Fibroblast of mammary gland (primary cell): ENCODE results near the gene CHSY3.

Source experiments
- DNase-seq: peaks from one replicate; pipeline ENCODE4 v3.0.0-alpha.2; 2010; ENCODE audit warnings: low read depth
- H3K4me3 ChIP-seq: 2 replicates; pipeline ENCODE4 v1.5.1; 2011; ENCODE audit warnings: low read depth, mild to moderate bottlenecking, low read length, moderate library complexity; ENCODE audit not compliant: control insufficient read depth
- CTCF ChIP-seq: conservative IDR thresholded peaks from 2 replicates; pipeline ENCODE4 v1.5.1; 2011; ENCODE audit warnings: low read depth, low read length, inconsistent platforms; ENCODE audit not compliant: control insufficient read depth, insufficient read depth

CHSY3 gene

GRCh38 chr5:129943936-129944335 lies 39.7 kb downstream of the CHSY3 start:
- no peak overlapping the region for H3K4me3 ChIP-seq
- TF ChIP-seq CTCF = no peak
- no peak for DNase-seq

GRCh38 chr5:129945028-129945427 lies 40.8 kb downstream of the CHSY3 start:
- peak; percentile 89 for DNase-seq
- no peak for TF ChIP-seq CTCF
- H3K4me3 ChIP-seq = no peak overlapping the region

GRCh38 chr5:129945774-129946270 lies 41.6 kb downstream of the CHSY3 start:
- H3K4me3 ChIP-seq = no peak overlapping the region
- TF ChIP-seq CTCF = no peak
- no peak for DNase-seq

- TF ChIP-seq CTCF = no peak
- no peak overlapping the region for H3K4me3 ChIP-seq
- peak; percentile 19 for DNase-seq
These were observed 46.8 kb downstream of the CHSY3 start for GRCh38 chr5:129951039-129951438.

- H3K4me3 ChIP-seq = no peak overlapping the region
- no peak for TF ChIP-seq CTCF
- no peak for DNase-seq
These were observed 54.3 kb downstream of the CHSY3 start for GRCh38 chr5:129958581-129958980.

- no peak overlapping the region for H3K4me3 ChIP-seq
- no peak for TF ChIP-seq CTCF
- no peak for DNase-seq
These were observed 56.6 kb downstream of the CHSY3 start for GRCh38 chr5:129960831-129961230.

- no peak for DNase-seq
- TF ChIP-seq CTCF = no peak
- no peak overlapping the region for H3K4me3 ChIP-seq
These were observed 58.2 kb downstream of the CHSY3 start for GRCh38 chr5:129962506-129962905.
